ENCODE measurements around the gene HES4. TPM values are rescaled to one million over a fixed set of nuclear protein-coding genes. Genes with fewer than 3 reads are reported as not detected.

HES4 gene
- total RNA-seq, 3 donors from 2014 or later (not counting 1 experiment from before 2014, with no cell fraction given) = 15.4 to 35.5 (median 28.9) TPM

GRCh38 chr1:966135-966703, 33.7 kb downstream of the HES4 start, which contains the start of gene PLEKHN1:
Gene PLEKHN1, plus strand, starts transcription at chr1:966482. Its CDS starts 50 bp downstream, at chr1:966532.
- DNase-seq (peak in 1 of 2 donors; percentile 34), ATAC-seq (peak in 2 of 3 donors; percentile 41 to 47)
- intact Hi-C loops (cut with micrococcal nuclease) = no loop called here
- peak within 1 kb of the TSS; percentile 65 for H3K4me3 ChIP-seq (ENCODE audit: low read length)
- H3K36me3 ChIP-seq (ENCODE audit: control insufficient read depth, insufficient read depth, low read length) = no peaks in the 10 kb centered on the region
- peaks cover 29% of the 10 kb centered on the region for H3K4me1 ChIP-seq (ENCODE audit: control insufficient read depth, insufficient read depth, low read length)
- WGBS (ENCODE audit: insufficient coverage) = 2% methylated on average over 31 of the region's 31 CpGs
- no peaks in the 10 kb centered on the region for H3K36me3 Mint-ChIP-seq
- peak within 1 kb of the TSS; percentile 55 for H3K27ac ChIP-seq (ENCODE audit: low read length)
- no peaks in the 10 kb centered on the region for H3K9me3 Mint-ChIP-seq
- H3K27me3 ChIP-seq (ENCODE audit: control insufficient read depth, insufficient read depth, low read length) = peaks cover 5% of the 10 kb centered on the region
- no peak for TF ChIP-seq CTCF (IDR thresholded peaks at IDR 0.05)
- peak within 1 kb of the TSS; percentile 84 for H3K4me3 Mint-ChIP-seq
- H3K27ac Mint-ChIP-seq = peak within 1 kb of the TSS in 1 of 2 donors; percentile 76
- no peaks in the 10 kb centered on the region for H3K9me3 ChIP-seq (ENCODE audit: control insufficient read depth, insufficient read depth, low read length)
- peaks cover 0 to 10% of the 10 kb centered on the region in 2 donors for H3K27me3 Mint-ChIP-seq (ENCODE audit: low read depth in 2 of 2)
- H3K4me1 Mint-ChIP-seq = no peaks in the 10 kb centered on the region

GRCh38 chr1:965526-966134, 34.3 kb downstream of the HES4 start:
- H3K4me1 ChIP-seq (ENCODE audit: control insufficient read depth, insufficient read depth, low read length) = peaks cover 30% of the 10 kb centered on the region
- ATAC-seq (no peak), DNase-seq (no peak)
- WGBS (ENCODE audit: insufficient coverage) = 59% methylated on average over 26 of the region's 26 CpGs
- H3K4me3 ChIP-seq (ENCODE audit: low read length) = no peak overlapping the region
- H3K36me3 ChIP-seq (ENCODE audit: control insufficient read depth, insufficient read depth, low read length) = no peaks in the 10 kb centered on the region
- Mint-ChIP-seq H3K36me3 (no peaks in the 10 kb centered on the region), H3K4me3 (peak overlapping the region; percentile 63), H3K9me3 (no peaks in the 10 kb centered on the region), H3K27ac (no peak overlapping the region), H3K27me3 (ENCODE audit: low read depth in 2 of 2) (peaks cover 0 to 10% of the 10 kb centered on the region in 2 donors), H3K4me1 (no peaks in the 10 kb centered on the region)
- no peaks in the 10 kb centered on the region for H3K9me3 ChIP-seq (ENCODE audit: control insufficient read depth, insufficient read depth, low read length)
- intact Hi-C loops (cut with micrococcal nuclease) = no loop called here
- H3K27me3 ChIP-seq (ENCODE audit: control insufficient read depth, insufficient read depth, low read length) = peaks cover 4% of the 10 kb centered on the region
- H3K27ac ChIP-seq (ENCODE audit: low read length) = no peak overlapping the region
- TF ChIP-seq CTCF (IDR thresholded peaks at IDR 0.05) = no peak

GRCh38 chr1:964691-965525, 35.0 kb downstream of the HES4 start:
- peaks cover 0 to 10% of the 10 kb centered on the region in 2 donors for H3K27me3 Mint-ChIP-seq (ENCODE audit: low read depth in 2 of 2)
- TF ChIP-seq CTCF (IDR thresholded peaks at IDR 0.05) = no peak
- H3K36me3 ChIP-seq (ENCODE audit: control insufficient read depth, insufficient read depth, low read length) = no peaks in the 10 kb centered on the region
- WGBS (ENCODE audit: insufficient coverage) = 95% methylated on average over 39 of the region's 51 CpGs
- H3K4me1 ChIP-seq (ENCODE audit: control insufficient read depth, insufficient read depth, low read length) = peaks cover 34% of the 10 kb centered on the region
- no peak overlapping the region for H3K27ac ChIP-seq (ENCODE audit: low read length)
- ATAC-seq = no peak
- H3K27ac Mint-ChIP-seq = no peak overlapping the region
- no peak for DNase-seq
- intact Hi-C loops (cut with micrococcal nuclease) = no loop called here
- no peaks in the 10 kb centered on the region for H3K9me3 ChIP-seq (ENCODE audit: control insufficient read depth, insufficient read depth, low read length)
- no peaks in the 10 kb centered on the region for H3K4me1 Mint-ChIP-seq
- H3K36me3 Mint-ChIP-seq = no peaks in the 10 kb centered on the region
- peak overlapping the region; percentile 9 for H3K4me3 Mint-ChIP-seq
- no peaks in the 10 kb centered on the region for H3K27me3 ChIP-seq (ENCODE audit: control insufficient read depth, insufficient read depth, low read length)
- H3K4me3 ChIP-seq (ENCODE audit: low read length) = no peak overlapping the region
- H3K9me3 Mint-ChIP-seq = no peaks in the 10 kb centered on the region

Data from natural killer cell (primary cell).